Stimulated activated effector memory CD8-positive, alpha-beta T cell treated with anti-CD3 and anti-CD28 coated beads, Interleukin-12 subunit alpha, Interleukin-12 subunit beta, amount 100 ng/mL, for 72 hours (primary cell): Measurements from ENCODE around the gene ZNF804B.

Experiments used
- ATAC-seq: fragments of 150-1000 bp; cut with Tn5 transposase; 2 replicates; pipeline ENCODE4 v1.10.0; 2021
- DNase-seq, 2 donors: peaks; one replicate each; pipeline ENCODE4 v3.0.0; 2021 to 2022; ENCODE audit warnings: low spot score in 2 of 2
- H3K27ac Mint-ChIP-seq: one replicate; pipeline ENCODE4 v1.8.0; 2022; ENCODE audit warnings: mild to moderate bottlenecking, mixed read lengths
- H3K36me3 Mint-ChIP-seq: one replicate; pipeline ENCODE4 v1.8.0; 2022; ENCODE audit warnings: mild to moderate bottlenecking, mixed read lengths
- H3K4me1 Mint-ChIP-seq: one replicate; pipeline ENCODE4 v1.8.0; 2022; ENCODE audit warnings: mixed read lengths
- H3K4me3 Mint-ChIP-seq: one replicate; pipeline ENCODE4 v1.8.0; 2022; ENCODE audit warnings: mild to moderate bottlenecking, mixed read lengths
- H3K9me3 Mint-ChIP-seq: one replicate; pipeline ENCODE4 v1.8.0; 2022; ENCODE audit warnings: mixed read lengths

ZNF804B gene

DNA sequence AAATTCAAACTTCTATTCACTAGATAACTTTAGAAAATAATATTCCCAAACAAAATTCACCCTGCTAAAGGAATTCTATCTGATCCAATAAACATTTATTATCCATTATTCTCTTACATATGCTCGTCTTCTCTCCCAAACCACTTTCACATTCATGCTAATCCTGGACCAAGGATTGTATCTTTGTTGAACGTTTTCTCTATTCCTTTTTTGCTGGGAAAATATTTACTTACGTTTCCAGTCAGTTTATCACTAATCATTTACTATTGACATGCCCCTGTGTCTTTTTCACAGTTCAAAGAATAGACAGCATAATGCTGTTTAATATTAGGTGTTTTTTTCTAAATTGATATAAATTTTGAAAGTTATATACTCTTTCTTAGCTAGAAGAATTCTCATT is 32.9 kb downstream of the ZNF804B start:
- no peak overlapping the region for H3K27ac Mint-ChIP-seq
- no peaks in the 10 kb centered on the region for H3K36me3 Mint-ChIP-seq
- H3K4me3 Mint-ChIP-seq = no peak overlapping the region
- DNase-seq (no peak), ATAC-seq (no peak)
- H3K4me1 Mint-ChIP-seq = no peaks in the 10 kb centered on the region
- no peaks in the 10 kb centered on the region for H3K9me3 Mint-ChIP-seq

DNA sequence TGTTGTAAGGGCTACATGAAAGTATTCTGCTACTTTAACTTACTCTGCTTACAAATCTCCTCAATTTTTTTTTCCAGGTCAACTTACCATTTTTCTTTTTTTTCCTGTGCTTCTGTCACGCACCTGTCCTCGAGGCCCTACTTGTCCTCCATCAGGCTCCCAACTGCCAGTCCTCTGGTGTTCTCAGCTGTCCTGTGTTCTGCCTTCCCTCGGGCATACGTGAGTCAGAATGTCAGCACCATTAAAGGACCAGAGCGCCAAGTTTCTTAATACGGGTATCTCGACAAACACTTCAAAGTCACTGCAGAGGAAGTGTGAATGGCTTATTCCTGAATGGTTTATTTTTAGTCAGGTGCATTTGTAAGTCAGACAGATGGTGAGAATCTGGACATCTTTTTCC is 36.1 kb downstream of the ZNF804B start, which contains the start of gene TEX47:
TSS of gene TEX47 (minus strand) at position 185 of the 400 bp plus-strand sequence. CDS start 795 bp downstream, outside the sequence.
- no peaks in the 10 kb centered on the region for H3K36me3 Mint-ChIP-seq
- H3K9me3 Mint-ChIP-seq = no peaks in the 10 kb centered on the region
- ATAC-seq = no peak
- no peak within 1 kb of the TSS for H3K27ac Mint-ChIP-seq
- no peaks in the 10 kb centered on the region for H3K4me1 Mint-ChIP-seq
- DNase-seq = no peak
- H3K4me3 Mint-ChIP-seq = no peak within 1 kb of the TSS

DNA sequence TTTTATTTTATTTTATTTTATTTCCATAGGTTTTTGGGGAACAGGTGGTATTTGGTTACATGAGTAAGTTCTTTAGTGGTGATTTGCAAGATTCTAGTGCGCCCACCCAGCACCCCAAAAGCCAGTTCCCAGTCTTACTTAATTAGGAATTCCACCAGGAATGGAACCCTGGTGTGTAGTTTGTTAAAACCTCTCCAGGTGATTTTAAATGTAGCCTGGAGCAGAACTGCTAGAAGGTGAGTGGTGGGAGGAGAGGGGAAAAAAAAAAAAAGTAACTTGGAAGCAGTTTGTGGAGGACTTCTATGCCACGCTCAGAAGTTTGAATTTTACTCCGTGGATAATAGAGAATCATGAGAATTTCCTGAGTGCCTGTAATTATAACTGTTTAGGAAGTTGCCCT is 41.5 kb downstream of the ZNF804B start:
- Mint-ChIP-seq H3K4me3 (no peak overlapping the region), H3K27ac (no peak overlapping the region), H3K4me1 (no peaks in the 10 kb centered on the region), H3K36me3 (no peaks in the 10 kb centered on the region), H3K9me3 (no peaks in the 10 kb centered on the region)
- DNase-seq (no peak), ATAC-seq (no peak)

DNA sequence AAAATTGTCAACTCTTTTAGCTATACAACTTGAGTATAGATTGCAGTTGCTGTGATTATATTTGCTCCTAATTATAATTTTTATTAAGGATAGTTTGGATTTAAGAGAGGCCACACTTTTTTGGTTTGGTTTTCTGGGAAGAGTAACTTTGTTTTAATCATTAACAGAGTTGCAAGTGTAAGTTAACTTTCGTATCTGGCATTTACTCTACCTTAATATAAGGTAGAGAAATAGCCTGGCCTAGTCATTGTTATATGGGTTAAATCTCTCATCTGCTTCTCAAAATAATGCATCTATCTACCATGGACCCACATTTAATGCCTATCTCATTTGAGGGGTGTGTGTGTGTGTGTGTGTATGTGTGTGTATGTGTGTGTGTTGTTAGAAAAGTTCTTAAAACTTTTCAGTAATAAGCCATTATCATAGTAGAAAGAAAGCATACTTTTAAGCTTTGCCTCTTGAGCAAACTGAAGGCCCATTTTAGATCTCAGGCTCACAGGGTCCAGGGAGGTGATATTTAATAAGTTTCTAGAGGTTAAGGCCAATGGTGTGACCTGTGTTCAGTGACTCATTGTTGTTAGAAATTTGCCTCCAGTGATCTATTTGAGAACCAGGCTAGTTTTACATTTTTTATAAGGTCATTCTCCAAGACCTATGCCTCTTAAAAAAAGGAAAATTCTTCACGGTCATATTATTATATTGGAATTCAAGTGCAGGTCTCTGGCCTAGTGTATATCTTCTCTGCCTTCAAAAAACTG is 47.0 kb downstream of the ZNF804B start:
- H3K27ac Mint-ChIP-seq = no peak overlapping the region
- H3K36me3 Mint-ChIP-seq = no peaks in the 10 kb centered on the region
- ATAC-seq = no peak
- no peaks in the 10 kb centered on the region for H3K4me1 Mint-ChIP-seq
- no peak for DNase-seq
- no peak overlapping the region for H3K4me3 Mint-ChIP-seq
- peaks cover 2% of the 10 kb centered on the region for H3K9me3 Mint-ChIP-seq

DNA sequence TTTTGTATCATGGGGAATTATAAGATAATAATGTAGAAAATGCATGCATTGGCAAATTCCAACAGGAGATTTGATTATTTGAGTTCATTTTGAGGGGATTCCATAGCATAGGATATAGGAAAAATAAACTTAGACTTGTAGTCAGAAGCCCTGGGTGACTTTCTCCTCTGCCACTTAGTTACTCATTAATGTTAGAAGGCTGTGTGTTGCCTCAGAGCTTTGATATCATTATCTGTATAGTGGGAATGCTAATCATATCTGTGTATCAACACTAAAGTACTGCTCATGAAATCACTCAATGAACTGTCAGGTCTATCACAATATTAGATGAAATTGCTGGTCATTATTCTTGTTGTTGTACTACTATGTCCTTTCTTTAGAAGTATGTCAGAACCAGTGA is 59.1 kb downstream of the ZNF804B start:
- ATAC-seq = no peak
- Mint-ChIP-seq H3K27ac (no peak overlapping the region), H3K9me3 (peaks cover 14% of the 10 kb centered on the region)

DNA sequence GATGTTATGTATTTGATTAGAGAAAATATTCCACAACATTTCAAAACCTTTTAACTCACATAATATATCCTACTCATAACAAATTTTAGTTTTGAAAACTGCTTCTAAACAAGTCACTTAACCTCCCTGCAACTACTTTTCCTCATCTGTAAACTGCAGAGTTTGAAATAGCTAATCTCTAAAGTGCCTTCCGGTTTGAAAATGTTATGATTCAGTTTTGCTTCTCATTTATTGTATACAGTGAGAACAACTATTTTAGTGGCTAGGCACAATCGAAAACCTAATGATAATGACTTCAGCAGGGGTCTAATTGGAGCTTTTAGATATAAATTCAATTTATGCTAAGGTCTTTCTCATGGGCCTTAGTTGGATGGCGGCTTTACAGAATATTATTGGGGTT is 66.7 kb downstream of the ZNF804B start:
- H3K4me1 Mint-ChIP-seq = no peaks in the 10 kb centered on the region
- H3K27ac Mint-ChIP-seq = no peak overlapping the region
- ATAC-seq = no peak
- H3K9me3 Mint-ChIP-seq = peaks cover 14% of the 10 kb centered on the region
- no peak overlapping the region for H3K4me3 Mint-ChIP-seq
- DNase-seq = no peak
- no peaks in the 10 kb centered on the region for H3K36me3 Mint-ChIP-seq

More for the DNA sequence above, 59.1 kb downstream of the ZNF804B start:
- Mint-ChIP-seq H3K4me1 (no peaks in the 10 kb centered on the region), H3K4me3 (no peak overlapping the region), H3K36me3 (no peaks in the 10 kb centered on the region)
- no peak for DNase-seq

DNA sequence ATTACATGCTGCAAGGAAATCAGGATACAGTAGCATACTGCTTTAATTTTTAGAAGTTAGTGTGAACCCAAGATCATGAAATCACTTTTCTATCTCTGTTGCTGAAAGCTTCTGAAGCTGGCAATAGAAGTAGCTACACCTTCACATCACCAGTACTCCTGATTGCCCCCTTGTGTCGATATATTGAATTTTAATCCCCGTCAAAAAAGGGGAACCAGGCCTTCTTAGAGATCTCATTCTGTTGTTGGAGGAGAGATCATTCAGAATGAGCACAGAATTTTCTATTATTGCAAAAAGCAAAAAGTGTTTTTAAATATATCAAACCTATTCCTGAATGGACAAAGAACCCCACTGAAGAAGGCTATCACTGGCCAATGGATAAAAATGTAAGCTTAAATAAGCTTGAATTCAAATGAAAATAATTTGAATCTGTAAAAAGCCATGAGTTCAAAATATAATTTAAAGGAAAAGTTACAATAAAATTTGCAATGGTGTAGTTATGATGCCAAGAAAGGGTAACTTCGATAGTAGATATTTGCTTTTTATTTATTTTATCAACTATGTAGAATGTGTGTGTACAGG is 75.7 kb downstream of the ZNF804B start:
- DNase-seq = no peak

DNA sequence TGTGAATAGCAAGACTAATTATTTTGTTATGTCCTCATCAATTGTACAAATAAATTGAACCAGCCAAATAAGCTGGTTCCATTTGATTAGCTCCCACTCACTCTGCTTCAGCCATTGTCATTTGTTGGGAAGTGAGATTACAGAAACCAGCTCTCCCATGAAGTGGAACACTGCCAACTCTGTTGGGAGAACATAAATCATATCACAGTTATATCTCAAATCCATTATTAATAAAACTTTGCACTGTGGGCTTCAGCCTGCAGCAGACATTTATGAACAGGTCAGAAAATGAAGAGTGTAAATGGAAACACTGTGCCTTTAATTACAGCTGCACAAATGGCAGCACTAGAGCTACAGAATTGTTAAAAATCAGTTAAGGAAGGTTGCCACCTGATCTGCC is 82.7 kb downstream of the ZNF804B start:
- no peak overlapping the region for H3K4me3 Mint-ChIP-seq
- ATAC-seq (no peak), DNase-seq (no peak)
- H3K36me3 Mint-ChIP-seq = no peaks in the 10 kb centered on the region
- no peaks in the 10 kb centered on the region for H3K9me3 Mint-ChIP-seq
- no peak overlapping the region for H3K27ac Mint-ChIP-seq
- no peaks in the 10 kb centered on the region for H3K4me1 Mint-ChIP-seq

More for the DNA sequence above, 75.7 kb downstream of the ZNF804B start:
- H3K9me3 Mint-ChIP-seq = no peaks in the 10 kb centered on the region
- no peaks in the 10 kb centered on the region for H3K36me3 Mint-ChIP-seq
- no peaks in the 10 kb centered on the region for H3K4me1 Mint-ChIP-seq
- no peak overlapping the region for H3K27ac Mint-ChIP-seq
- no peak overlapping the region for H3K4me3 Mint-ChIP-seq
- ATAC-seq = no peak

DNA sequence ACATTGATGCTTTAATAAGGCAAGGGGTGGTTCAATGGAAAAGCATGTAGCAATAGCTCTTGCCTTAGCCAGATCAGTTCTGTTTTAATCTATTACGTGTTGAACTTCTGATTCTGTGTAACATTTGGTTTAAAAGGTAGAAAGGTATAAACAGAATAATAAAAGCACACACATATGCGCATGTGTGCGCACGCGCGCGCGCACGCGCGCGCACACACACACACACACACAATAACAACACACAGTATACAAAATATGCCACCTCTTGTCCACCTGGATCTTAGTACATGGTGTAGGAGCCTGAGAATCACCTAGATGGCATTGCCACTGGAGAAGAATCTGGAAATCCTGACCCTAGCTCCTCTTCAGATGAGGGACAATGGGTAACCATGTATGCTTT is 85.6 kb downstream of the ZNF804B start:
- no peaks in the 10 kb centered on the region for H3K4me1 Mint-ChIP-seq
- no peaks in the 10 kb centered on the region for H3K36me3 Mint-ChIP-seq
- ATAC-seq = no peak
- peaks cover 9% of the 10 kb centered on the region for H3K9me3 Mint-ChIP-seq
- no peak overlapping the region for H3K27ac Mint-ChIP-seq
- DNase-seq = no peak
- H3K4me3 Mint-ChIP-seq = no peak overlapping the region

DNA sequence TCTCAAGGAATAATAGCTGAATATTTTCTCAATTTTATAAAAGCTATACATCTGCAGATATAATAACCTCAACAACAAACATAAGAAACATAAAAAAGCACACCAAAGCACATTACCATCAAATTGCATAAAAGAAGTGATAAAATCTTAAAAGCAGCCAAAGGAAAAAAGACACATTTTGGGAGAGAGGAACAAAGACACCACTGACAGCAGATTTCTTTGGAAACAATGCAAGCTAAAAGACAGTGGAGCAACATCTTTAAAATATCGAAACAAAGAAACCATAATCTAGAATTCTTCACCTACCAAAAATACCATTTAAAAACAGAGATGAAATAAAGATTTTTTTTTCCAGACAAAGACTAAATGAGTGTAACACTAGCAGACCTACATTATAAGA is 91.7 kb downstream of the ZNF804B start:
- DNase-seq (no peak), ATAC-seq (no peak)
- no peaks in the 10 kb centered on the region for H3K36me3 Mint-ChIP-seq
- peaks cover 18% of the 10 kb centered on the region for H3K9me3 Mint-ChIP-seq
- no peak overlapping the region for H3K27ac Mint-ChIP-seq
- no peak overlapping the region for H3K4me3 Mint-ChIP-seq
- H3K4me1 Mint-ChIP-seq = no peaks in the 10 kb centered on the region

DNA sequence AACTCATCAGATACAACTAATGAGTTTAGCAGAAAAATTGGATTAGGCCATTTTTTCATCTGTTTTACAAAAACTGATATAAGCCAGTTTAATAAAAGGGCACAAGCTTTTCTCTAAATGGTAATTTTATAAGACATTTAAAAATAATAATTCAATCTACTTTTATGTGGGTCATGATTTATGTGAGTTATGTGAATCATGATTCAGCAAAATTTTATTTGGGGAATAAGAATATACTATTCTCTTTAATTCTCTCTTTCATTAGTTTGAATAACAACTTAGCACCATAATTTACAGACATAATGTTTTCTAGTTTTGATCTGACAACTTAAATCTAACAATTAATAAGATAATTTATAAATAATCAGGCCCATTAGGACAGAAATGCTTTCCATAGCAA is 99.8 kb downstream of the ZNF804B start:
- H3K36me3 Mint-ChIP-seq = no peaks in the 10 kb centered on the region
- ATAC-seq = no peak
- H3K27ac Mint-ChIP-seq = no peak overlapping the region
- peaks cover 9% of the 10 kb centered on the region for H3K9me3 Mint-ChIP-seq
- no peaks in the 10 kb centered on the region for H3K4me1 Mint-ChIP-seq
- DNase-seq = no peak
- H3K4me3 Mint-ChIP-seq = no peak overlapping the region

DNA sequence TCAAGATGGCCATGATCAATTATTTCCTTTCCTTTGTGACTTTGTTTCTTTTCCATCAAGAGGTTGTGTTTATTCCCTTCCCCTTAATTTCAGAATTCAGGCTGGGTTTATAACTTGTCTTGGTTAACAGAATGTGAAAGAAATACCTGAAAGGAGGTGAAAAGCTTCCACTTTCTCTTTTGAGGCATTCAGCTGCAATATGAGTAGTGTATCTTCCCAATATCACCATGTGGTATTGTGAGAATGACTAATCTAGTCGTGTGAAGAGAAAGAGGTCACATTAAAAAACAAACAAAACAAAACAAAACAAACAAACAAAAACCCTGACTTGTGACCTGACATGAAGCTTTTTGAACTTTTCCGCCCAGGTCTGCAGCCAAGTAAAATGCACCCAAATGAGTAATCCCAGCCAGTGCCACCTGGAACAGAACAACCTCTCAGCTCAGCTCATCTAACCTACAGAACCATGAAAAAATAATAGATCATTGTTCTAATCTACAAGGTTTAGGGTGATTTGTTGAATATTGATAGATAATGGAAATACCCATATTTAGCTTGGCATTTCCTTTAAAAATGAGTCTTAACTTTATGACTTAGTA is 106.9 kb downstream of the ZNF804B start:
- no peak overlapping the region for H3K27ac Mint-ChIP-seq
- peaks cover 12% of the 10 kb centered on the region for H3K9me3 Mint-ChIP-seq
- no peak overlapping the region for H3K4me3 Mint-ChIP-seq
- ATAC-seq (no peak), DNase-seq (no peak)
- H3K4me1 Mint-ChIP-seq = no peaks in the 10 kb centered on the region
- no peaks in the 10 kb centered on the region for H3K36me3 Mint-ChIP-seq

DNA sequence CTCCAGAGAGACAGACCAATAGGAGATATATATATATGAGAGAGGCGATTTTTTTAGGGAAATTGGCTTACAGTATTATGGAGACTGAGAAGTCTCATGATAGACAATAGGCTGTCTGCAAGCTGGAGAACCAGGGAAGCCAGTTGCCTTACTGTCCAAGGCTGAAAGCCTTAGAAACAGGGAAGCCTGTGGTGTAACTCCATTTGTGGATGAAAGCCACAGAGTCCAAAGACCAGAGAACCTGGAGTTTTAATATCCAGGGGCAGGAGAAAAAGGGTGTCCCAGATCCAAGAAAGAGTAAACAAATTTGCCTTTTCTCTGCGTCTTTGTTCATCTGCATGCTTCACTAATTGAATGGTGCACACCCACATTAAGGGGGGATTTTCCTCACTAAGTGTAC is 107.7 kb downstream of the ZNF804B start:
- no peaks in the 10 kb centered on the region for H3K36me3 Mint-ChIP-seq

DNA sequence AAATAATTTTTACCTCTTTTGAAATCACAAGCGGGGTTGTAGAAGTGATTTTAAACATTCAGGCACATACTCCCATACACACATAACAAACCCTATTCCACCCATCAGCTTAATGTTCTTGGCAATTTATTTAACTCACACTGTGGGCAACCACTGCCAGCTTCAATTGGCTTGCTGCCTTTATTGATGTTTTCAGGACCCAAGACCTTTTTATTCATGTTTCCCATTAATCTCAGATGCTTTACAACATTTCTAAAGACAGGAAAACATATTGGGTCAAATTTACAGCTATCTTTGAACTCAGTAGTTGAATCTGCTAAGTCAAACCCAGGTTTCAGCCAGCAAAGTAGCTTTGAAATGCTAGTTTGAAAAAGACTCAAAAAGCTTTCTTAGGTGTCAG is 109.0 kb downstream of the ZNF804B start:
- no peak overlapping the region for H3K4me3 Mint-ChIP-seq
- no peaks in the 10 kb centered on the region for H3K36me3 Mint-ChIP-seq
- H3K27ac Mint-ChIP-seq = no peak overlapping the region
- peaks cover 7% of the 10 kb centered on the region for H3K9me3 Mint-ChIP-seq
- H3K4me1 Mint-ChIP-seq = no peaks in the 10 kb centered on the region
- ATAC-seq (no peak), DNase-seq (no peak)

More for the DNA sequence above, 107.7 kb downstream of the ZNF804B start:
- Mint-ChIP-seq H3K4me3 (no peak overlapping the region), H3K27ac (no peak overlapping the region), H3K9me3 (peaks cover 12% of the 10 kb centered on the region), H3K4me1 (no peaks in the 10 kb centered on the region)
- ATAC-seq = no peak
- no peak for DNase-seq

DNA sequence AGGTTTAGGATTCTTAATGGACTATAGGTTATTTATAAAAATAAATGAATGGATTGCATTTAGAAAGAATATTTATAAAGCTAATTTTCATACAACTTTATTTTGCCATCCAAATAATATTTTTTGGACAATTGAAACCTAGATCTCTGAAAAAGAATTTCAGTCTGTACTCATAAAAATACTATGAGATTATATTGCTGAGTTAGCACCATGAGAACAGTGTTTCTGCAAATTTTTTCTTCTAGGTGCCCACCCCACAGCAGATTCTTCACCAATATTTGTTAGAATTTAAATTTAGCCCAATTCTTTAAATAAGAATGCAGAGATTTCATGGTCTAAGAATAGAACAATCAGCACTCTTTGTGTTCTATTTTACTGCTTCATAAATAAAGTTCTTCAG is 121.6 kb downstream of the ZNF804B start:
- Mint-ChIP-seq H3K36me3 (no peaks in the 10 kb centered on the region), H3K9me3 (peaks cover 6% of the 10 kb centered on the region), H3K4me1 (no peaks in the 10 kb centered on the region), H3K27ac (no peak overlapping the region), H3K4me3 (no peak overlapping the region)
- no peak for ATAC-seq
- DNase-seq = no peak

DNA sequence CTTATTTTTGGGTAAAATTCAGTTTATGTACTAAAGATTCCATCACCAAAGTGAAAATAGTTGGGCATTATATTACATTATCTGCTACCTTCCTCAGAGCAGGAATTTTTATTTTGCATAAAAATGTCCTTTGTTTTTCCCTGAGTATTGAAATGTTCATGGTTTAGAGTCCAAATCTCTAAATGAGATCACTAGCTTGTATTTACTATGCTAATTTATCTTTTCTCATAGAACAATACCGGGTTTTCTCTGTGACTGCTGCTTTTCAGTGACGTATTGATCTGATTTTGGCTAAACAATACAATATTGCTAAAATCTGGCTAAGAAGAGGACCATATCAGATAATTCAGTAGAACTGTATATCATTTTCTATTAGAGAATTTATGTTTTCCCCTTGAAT is 125.6 kb downstream of the ZNF804B start:
- ATAC-seq (no peak), DNase-seq (no peak)
- no peak overlapping the region for H3K27ac Mint-ChIP-seq
- peaks cover 4% of the 10 kb centered on the region for H3K9me3 Mint-ChIP-seq
- no peaks in the 10 kb centered on the region for H3K4me1 Mint-ChIP-seq
- no peak overlapping the region for H3K4me3 Mint-ChIP-seq
- H3K36me3 Mint-ChIP-seq = no peaks in the 10 kb centered on the region
